Activated T-helper 2 cell treated with anti-CD3 and anti-CD28 coated beads, Interferon-gamma antibody, Interleukin-2, Interleukin-4, amounts not matched to agents 10 μg/mL and 5 μg/mL and 100 μg/mL, durations not matched to agents 14 hours and 24 hours and 36 hours (primary cell): ENCODE data around the gene RTF2. TPM values are rescaled to one million over a fixed set of nuclear protein-coding genes. Genes with fewer than 3 reads are reported as not detected.

Experiments used
- DNase-seq: peaks from one replicate; pipeline ENCODE4 v3.0.0; 2021; ENCODE audit warnings: low spot score
- H3K27ac Mint-ChIP-seq: one replicate; pipeline ENCODE4 v1.8.0; 2021; ENCODE audit warnings: mixed read lengths
- H3K27me3 Mint-ChIP-seq: one replicate; pipeline ENCODE4 v1.8.0; 2021; ENCODE audit warnings: low read depth, mixed read lengths
- H3K36me3 Mint-ChIP-seq: one replicate; pipeline ENCODE4 v1.8.0; 2021; ENCODE audit warnings: low read depth, mixed read lengths
- H3K4me1 Mint-ChIP-seq: one replicate; pipeline ENCODE4 v1.8.0; 2021; ENCODE audit warnings: low read depth, mixed read lengths
- H3K4me3 Mint-ChIP-seq: one replicate; pipeline ENCODE4 v1.8.0; 2021; ENCODE audit warnings: low read depth, mild to moderate bottlenecking, moderate library complexity, mixed read lengths
- H3K9me3 Mint-ChIP-seq: one replicate; pipeline ENCODE4 v1.8.0; 2021; ENCODE audit warnings: mixed read lengths
- intact Hi-C: fragments of 100-400 bp; cut with micrococcal nuclease; formaldehyde crosslinking; loops from one replicate; pipeline ENCODE4 v1.15.1; 2023
- total RNA-seq: library from RNA; stranded (reverse); gene quantifications from 2 replicates; pipeline ENCODE4 v1.2.3, GENCODE V29; 2022

Gene RTF2
- total RNA-seq, 1 donor from 2014 or later, result 103 TPM

GRCh38 chr20:56463428-56463827, 5.0 kb upstream of the RTF2 start:
- Mint-ChIP-seq H3K36me3 (peaks cover 8% of the 10 kb centered on the region), H3K4me3 (peak overlapping the region; percentile 27), H3K9me3 (no peaks in the 10 kb centered on the region), H3K27ac (peak overlapping the region; percentile 66), H3K4me1 (peaks cover 56% of the 10 kb centered on the region), H3K27me3 (no peaks in the 10 kb centered on the region)
- DNase-seq, result peak; percentile 25
- intact Hi-C loops, result no loop called here

DNA sequence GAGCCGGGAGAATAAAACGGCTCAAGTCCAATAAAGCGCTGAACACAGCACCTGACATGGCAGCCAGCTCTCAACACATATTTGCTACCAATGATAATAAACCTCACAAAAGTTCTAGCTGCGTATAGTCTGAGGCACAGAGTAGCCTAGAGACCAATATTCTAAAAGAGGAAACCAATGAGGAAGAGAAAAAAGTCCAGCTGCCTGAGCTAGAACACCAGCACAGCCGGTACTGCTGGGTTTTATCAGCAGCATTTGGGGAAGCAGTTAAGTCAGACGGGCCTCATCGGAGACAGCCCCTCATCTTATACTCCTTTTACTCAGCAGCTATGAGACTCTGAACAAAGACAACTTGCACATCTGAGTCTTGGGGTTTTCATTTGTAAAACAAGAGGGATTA, 2.4 kb upstream of the RTF2 start:
- no peak overlapping the region for H3K4me3 Mint-ChIP-seq
- H3K9me3 Mint-ChIP-seq, result no peaks in the 10 kb centered on the region
- H3K4me1 Mint-ChIP-seq, result peaks cover 55% of the 10 kb centered on the region
- H3K27ac Mint-ChIP-seq, result no peak overlapping the region
- H3K27me3 Mint-ChIP-seq, result no peaks in the 10 kb centered on the region
- no peak for DNase-seq
- intact Hi-C loops, result no loop called here
- H3K36me3 Mint-ChIP-seq, result peaks cover 12% of the 10 kb centered on the region

GRCh38 chr20:56467968-56468315, 485 bp upstream of the RTF2 start:
- Mint-ChIP-seq H3K36me3 (peaks cover 15% of the 10 kb centered on the region), H3K9me3 (no peaks in the 10 kb centered on the region), H3K27ac (peak overlapping the region; percentile 97), H3K27me3 (no peaks in the 10 kb centered on the region), H3K4me3 (peak overlapping the region; percentile 99), H3K4me1 (peaks cover 40% of the 10 kb centered on the region)
- intact Hi-C loops, result loop anchor here (1.0 to 2.0 kb wide), 4 partner anchors 27 to 76 kb away; partner anchors contain the start of genes AURKA and CSTF1
- no peak for DNase-seq

DNA sequence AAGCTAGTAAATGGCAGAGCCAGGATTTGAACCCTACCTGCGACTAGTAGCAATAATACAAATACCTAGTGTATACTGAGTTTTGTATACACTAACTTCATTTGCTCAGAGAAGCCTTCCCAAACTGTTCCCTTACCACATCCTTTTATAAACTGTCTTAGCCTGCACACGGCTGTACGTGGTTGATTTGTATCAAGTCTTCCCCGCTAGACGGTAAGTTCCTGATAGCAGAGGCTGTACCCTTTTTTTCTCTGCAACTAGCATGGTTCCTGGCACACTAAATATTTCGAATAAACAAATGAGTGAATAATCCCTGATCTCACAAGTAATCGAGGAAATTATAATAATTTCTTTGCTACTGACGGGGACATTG, 636 bp downstream of the RTF2 start:
- intact Hi-C loops, result loop anchor here (2.0 kb wide), 1 partner anchor 28 kb away; no protein-coding TSS in a partner anchor
- Mint-ChIP-seq H3K4me3 (peak overlapping the region; percentile 99), H3K27ac (peak overlapping the region; percentile 97), H3K36me3 (peaks cover 23% of the 10 kb centered on the region), H3K27me3 (no peaks in the 10 kb centered on the region), H3K4me1 (peaks cover 30% of the 10 kb centered on the region), H3K9me3 (no peaks in the 10 kb centered on the region)
- DNase-seq, result no peak

GRCh38 chr20:56483970-56484369, 15.5 kb downstream of the RTF2 start:
- Mint-ChIP-seq H3K9me3 (no peaks in the 10 kb centered on the region), H3K27ac (peak overlapping the region; percentile 3), H3K27me3 (no peaks in the 10 kb centered on the region), H3K36me3 (peaks cover 82% of the 10 kb centered on the region), H3K4me3 (no peak overlapping the region), H3K4me1 (peaks cover 16% of the 10 kb centered on the region)
- no peak for DNase-seq
- intact Hi-C loops, result no loop called here

- H3K27me3 Mint-ChIP-seq, result no peaks in the 10 kb centered on the region
- intact Hi-C loops, result no loop called here
- peaks cover 11% of the 10 kb centered on the region for H3K4me1 Mint-ChIP-seq
- peaks cover 78% of the 10 kb centered on the region for H3K36me3 Mint-ChIP-seq
- H3K27ac Mint-ChIP-seq, result no peak overlapping the region
- no peaks in the 10 kb centered on the region for H3K9me3 Mint-ChIP-seq
- no peak overlapping the region for H3K4me3 Mint-ChIP-seq
- DNase-seq, result no peak
Measured at GRCh38 chr20:56487216-56487615, 18.8 kb downstream of the RTF2 start.

DNA sequence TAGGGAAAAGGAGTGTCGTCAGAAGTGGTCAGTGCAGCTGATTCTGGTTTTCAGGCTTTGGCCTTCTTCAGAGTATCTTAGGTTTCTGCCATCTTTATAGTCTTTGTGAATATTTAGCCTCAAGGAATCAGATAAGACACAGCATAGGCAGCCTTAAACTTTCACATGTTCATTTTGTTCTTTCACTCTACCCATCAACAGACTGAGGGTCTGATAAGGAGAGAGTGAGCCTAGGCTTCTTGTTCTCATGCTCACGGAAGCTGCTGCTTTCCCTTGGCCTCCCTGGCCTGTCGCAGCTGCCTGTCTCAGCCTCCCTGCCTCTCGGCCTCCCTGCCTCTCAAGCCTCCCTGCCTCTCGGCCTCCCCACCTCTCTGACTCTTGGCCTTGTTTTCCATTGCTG, 20.1 kb downstream of the RTF2 start:
- Mint-ChIP-seq H3K4me1 (peaks cover 7% of the 10 kb centered on the region), H3K27ac (no peak overlapping the region), H3K4me3 (no peak overlapping the region), H3K27me3 (no peaks in the 10 kb centered on the region), H3K36me3 (peaks cover 79% of the 10 kb centered on the region), H3K9me3 (no peaks in the 10 kb centered on the region)
- intact Hi-C loops, result no loop called here
- no peak for DNase-seq

DNA sequence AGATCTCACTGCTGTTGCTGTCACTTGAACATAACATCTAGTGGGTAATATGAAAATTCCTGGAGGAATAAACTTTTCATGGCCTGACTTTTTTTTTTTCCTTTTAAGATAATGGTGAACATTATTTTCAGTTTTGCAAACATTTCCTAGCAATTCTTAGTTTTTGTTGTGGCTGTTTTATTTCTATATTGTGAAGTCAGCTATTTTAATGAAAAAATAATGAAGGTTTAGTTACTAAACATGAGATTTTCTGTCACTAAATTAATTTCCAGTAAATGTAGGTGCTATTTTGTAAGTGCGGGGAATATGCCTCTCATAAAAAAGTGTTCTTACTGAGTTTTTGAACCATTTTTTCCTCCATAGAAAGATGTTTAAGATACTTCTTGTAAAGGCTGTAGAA, 32.7 kb downstream of the RTF2 start:
- H3K27ac Mint-ChIP-seq, result no peak overlapping the region
- peaks cover 36% of the 10 kb centered on the region for H3K36me3 Mint-ChIP-seq
- intact Hi-C loops, result no loop called here
- H3K9me3 Mint-ChIP-seq, result peaks cover 6% of the 10 kb centered on the region
- DNase-seq, result no peak
- peaks cover 9% of the 10 kb centered on the region for H3K4me1 Mint-ChIP-seq
- H3K4me3 Mint-ChIP-seq, result no peak overlapping the region
- H3K27me3 Mint-ChIP-seq, result no peaks in the 10 kb centered on the region

DNA sequence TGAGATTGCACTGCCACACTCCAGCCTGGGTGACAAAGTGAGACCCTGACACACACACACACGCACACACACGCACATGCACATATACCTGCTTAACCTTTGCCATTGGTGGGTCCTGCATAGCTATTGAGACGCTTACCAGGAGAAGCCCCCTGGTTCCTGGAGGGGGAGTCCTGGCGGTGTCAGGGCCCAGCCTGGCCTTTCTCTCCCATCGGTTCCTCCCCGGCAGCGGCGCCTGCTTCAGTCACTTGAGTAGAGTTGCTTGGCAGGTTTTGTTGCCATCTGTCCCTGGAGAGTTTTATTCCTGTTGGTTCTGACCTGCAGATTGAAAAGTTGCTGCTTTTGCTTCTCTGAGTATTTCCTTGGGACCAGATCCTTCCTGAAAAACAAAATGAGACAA, 35.5 kb downstream of the RTF2 start:
- intact Hi-C loops, result no loop called here
- Mint-ChIP-seq H3K36me3 (peaks cover 19% of the 10 kb centered on the region), H3K4me1 (peaks cover 10% of the 10 kb centered on the region), H3K9me3 (no peaks in the 10 kb centered on the region), H3K27me3 (no peaks in the 10 kb centered on the region), H3K4me3 (no peak overlapping the region), H3K27ac (no peak overlapping the region)
- no peak for DNase-seq

- Mint-ChIP-seq H3K27me3 (no peaks in the 10 kb centered on the region), H3K9me3 (no peaks in the 10 kb centered on the region), H3K4me1 (peaks cover 10% of the 10 kb centered on the region), H3K27ac (no peak overlapping the region), H3K4me3 (no peak overlapping the region), H3K36me3 (peaks cover 18% of the 10 kb centered on the region)
- intact Hi-C loops, result no loop called here
- DNase-seq, result peak; percentile 9
Measured at GRCh38 chr20:56504373-56505005, 36.1 kb downstream of the RTF2 start.

- intact Hi-C loops, result no loop called here
- H3K4me3 Mint-ChIP-seq, result no peak overlapping the region
- peaks cover 10% of the 10 kb centered on the region for H3K4me1 Mint-ChIP-seq
- no peaks in the 10 kb centered on the region for H3K9me3 Mint-ChIP-seq
- no peak for DNase-seq
- no peaks in the 10 kb centered on the region for H3K27me3 Mint-ChIP-seq
- no peak overlapping the region for H3K27ac Mint-ChIP-seq
- peaks cover 18% of the 10 kb centered on the region for H3K36me3 Mint-ChIP-seq
Measured at GRCh38 chr20:56506103-56506502, 37.7 kb downstream of the RTF2 start.

GRCh38 chr20:56511926-56512325, 43.5 kb downstream of the RTF2 start:
- no peaks in the 10 kb centered on the region for H3K4me1 Mint-ChIP-seq
- intact Hi-C loops, result no loop called here
- H3K9me3 Mint-ChIP-seq, result no peaks in the 10 kb centered on the region
- no peak for DNase-seq
- peaks cover 32% of the 10 kb centered on the region for H3K36me3 Mint-ChIP-seq
- no peaks in the 10 kb centered on the region for H3K27me3 Mint-ChIP-seq
- no peak overlapping the region for H3K4me3 Mint-ChIP-seq
- H3K27ac Mint-ChIP-seq, result no peak overlapping the region

GRCh38 chr20:56513161-56514150, 45.0 kb downstream of the RTF2 start:
- Mint-ChIP-seq H3K9me3 (no peaks in the 10 kb centered on the region), H3K4me3 (no peak overlapping the region), H3K27ac (no peak overlapping the region), H3K27me3 (no peaks in the 10 kb centered on the region), H3K36me3 (peaks cover 42% of the 10 kb centered on the region), H3K4me1 (no peaks in the 10 kb centered on the region)
- intact Hi-C loops, result no loop called here
- DNase-seq, result no peak
